NCI-H146 (cell line): ENCODE measurements around the gene IVD.

ENCODE experiments used
- DNase-seq: peaks from one replicate; lab custom pipeline; 2025; lab: John Stamatoyannopoulos, UW

Gene IVD

GRCh38 chr15:40415226-40415625 lies 9.6 kb downstream of the IVD start:
- DNase-seq = no peak

GRCh38 chr15:40416056-40416455 lies 10.5 kb downstream of the IVD start:
- DNase-seq = no peak

GRCh38 chr15:40418126-40418525 lies 12.5 kb downstream of the IVD start:
- no peak for DNase-seq

GRCh38 chr15:40420071-40420713 lies 14.6 kb downstream of the IVD start:
- DNase-seq = no peak

- DNase-seq = no peak
Measured at GRCh38 chr15:40420793-40421192, 15.2 kb downstream of the IVD start.

GRCh38 chr15:40421246-40422157 lies 15.9 kb downstream of the IVD start:
- DNase-seq = peak; percentile 48

GRCh38 chr15:40424483-40425115 lies 19.0 kb downstream of the IVD start:
- no peak for DNase-seq

- DNase-seq = no peak
Measured at GRCh38 chr15:40425681-40426080, 20.1 kb downstream of the IVD start.

GRCh38 chr15:40427188-40427587 lies 21.6 kb downstream of the IVD start:
- no peak for DNase-seq

GRCh38 chr15:40428185-40428584 lies 22.6 kb downstream of the IVD start:
- no peak for DNase-seq

GRCh38 chr15:40429068-40429710 lies 23.6 kb downstream of the IVD start:
- no peak for DNase-seq

GRCh38 chr15:40430271-40430805 lies 24.7 kb downstream of the IVD start:
- DNase-seq = no peak

- DNase-seq = no peak
Measured at GRCh38 chr15:40435023-40435709, 29.6 kb downstream of the IVD start.

GRCh38 chr15:40435710-40436089 lies 30.1 kb downstream of the IVD start:
- DNase-seq = no peak

GRCh38 chr15:40436116-40436891 lies 30.7 kb downstream of the IVD start:
- peak; percentile 40 for DNase-seq

GRCh38 chr15:40436892-40437751 lies 31.5 kb downstream of the IVD start:
- no peak for DNase-seq

- no peak for DNase-seq
Measured at GRCh38 chr15:40437752-40438687, 32.4 kb downstream of the IVD start.

- no peak for DNase-seq
Measured at GRCh38 chr15:40438712-40439111, 33.1 kb downstream of the IVD start.
